Esophagus muscularis mucosa (tissue), 4 donors: ENCODE data around the gene REX1BD.

Source experiments
- EP300 ChIP-seq: sonication (generic); formaldehyde crosslinking; IDR thresholded peaks from one replicate; pipeline ENCODE4 v1.6.1; 2017; ENCODE audit warnings: antibody characterized with exemption
- POLR2AphosphoS5 ChIP-seq, 2 donors: sonication (generic); formaldehyde crosslinking; IDR thresholded peaks; one replicate each; pipeline ENCODE4 v1.6.1; 2017; ENCODE audit warnings: antibody characterized with exemption in 2 of 2
- TF ChIP-seq, protein P1 (sequence below), 3 experiments: fragments of 200-600 bp in 2 of 3; fragments of 450-650 bp in 1 of 3; sonication (generic) in 2 of 3; IDR thresholded peaks; one replicate each; pipeline ENCODE4 v1.5.1; 2017 to 2019; ENCODE audit warnings: antibody characterized with exemption in 3 of 3, mild to moderate bottlenecking in 2 of 3, moderate library complexity in 1 of 3

DNA sequence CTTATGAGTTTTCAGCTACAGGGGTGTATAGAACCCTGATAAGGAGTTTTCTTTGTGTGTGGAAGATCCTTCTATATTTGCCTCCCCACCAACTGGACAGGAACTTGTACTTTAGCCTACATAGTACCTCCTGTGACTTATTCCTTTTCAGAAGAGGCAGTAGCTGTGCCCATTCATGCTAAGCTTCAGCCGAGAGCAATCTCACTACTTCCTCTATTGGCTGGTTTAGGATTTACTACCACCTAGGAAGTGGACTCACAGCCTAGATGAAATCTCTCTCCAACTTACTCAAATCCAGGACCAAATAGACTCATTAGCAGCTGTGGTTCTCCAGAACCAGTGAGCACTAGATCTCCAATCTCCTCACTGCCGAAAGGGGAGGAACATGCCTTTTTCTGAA lies 2.3 kb upstream of the REX1BD start:
- TF ChIP-seq, protein P1, sequence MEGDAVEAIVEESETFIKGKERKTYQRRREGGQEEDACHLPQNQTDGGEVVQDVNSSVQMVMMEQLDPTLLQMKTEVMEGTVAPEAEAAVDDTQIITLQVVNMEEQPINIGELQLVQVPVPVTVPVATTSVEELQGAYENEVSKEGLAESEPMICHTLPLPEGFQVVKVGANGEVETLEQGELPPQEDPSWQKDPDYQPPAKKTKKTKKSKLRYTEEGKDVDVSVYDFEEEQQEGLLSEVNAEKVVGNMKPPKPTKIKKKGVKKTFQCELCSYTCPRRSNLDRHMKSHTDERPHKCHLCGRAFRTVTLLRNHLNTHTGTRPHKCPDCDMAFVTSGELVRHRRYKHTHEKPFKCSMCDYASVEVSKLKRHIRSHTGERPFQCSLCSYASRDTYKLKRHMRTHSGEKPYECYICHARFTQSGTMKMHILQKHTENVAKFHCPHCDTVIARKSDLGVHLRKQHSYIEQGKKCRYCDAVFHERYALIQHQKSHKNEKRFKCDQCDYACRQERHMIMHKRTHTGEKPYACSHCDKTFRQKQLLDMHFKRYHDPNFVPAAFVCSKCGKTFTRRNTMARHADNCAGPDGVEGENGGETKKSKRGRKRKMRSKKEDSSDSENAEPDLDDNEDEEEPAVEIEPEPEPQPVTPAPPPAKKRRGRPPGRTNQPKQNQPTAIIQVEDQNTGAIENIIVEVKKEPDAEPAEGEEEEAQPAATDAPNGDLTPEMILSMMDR (IDR thresholded peaks at IDR 0.05) = no peak
- TF ChIP-seq EP300 = no peak
- TF ChIP-seq POLR2AphosphoS5 (IDR thresholded peaks at IDR 0.05) = no peak
